IPS DF 4.7 (cell line): ENCODE results near the gene EFNA3.

Source experiments
- DNase-seq: peaks from one replicate; pipeline ENCODE4 v3.0.0-alpha.2; 2013; ENCODE audit warnings: low spot score; ENCODE audit errors: extremely low read depth

The EFNA3 gene

GRCh38 chr1:155130272-155131006, 51.8 kb downstream of the EFNA3 start:
- no peak for DNase-seq

- DNase-seq: no peak
Measured at GRCh38 chr1:155131285-155131684, 52.6 kb downstream of the EFNA3 start.

DNA sequence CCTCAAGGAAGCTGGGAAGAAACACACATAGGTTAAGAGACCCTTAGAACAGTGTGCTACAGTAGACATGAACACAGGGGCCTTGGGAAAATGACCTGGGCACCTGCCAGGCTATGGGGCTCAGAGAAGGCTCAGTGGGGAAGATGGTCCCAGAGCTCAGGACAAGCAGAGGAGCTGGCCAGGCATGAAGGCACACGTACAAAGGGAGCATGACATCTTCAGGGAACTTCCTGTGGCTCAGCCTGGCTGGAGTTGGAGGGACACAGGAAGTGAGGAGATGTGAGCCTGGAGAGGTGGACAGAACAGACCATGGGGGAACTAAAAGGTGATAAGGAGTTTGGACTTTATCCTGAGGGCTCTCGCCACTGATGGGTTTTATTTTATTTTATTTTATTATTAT, 53.2 kb downstream of the EFNA3 start:
- DNase-seq: no peak

DNA sequence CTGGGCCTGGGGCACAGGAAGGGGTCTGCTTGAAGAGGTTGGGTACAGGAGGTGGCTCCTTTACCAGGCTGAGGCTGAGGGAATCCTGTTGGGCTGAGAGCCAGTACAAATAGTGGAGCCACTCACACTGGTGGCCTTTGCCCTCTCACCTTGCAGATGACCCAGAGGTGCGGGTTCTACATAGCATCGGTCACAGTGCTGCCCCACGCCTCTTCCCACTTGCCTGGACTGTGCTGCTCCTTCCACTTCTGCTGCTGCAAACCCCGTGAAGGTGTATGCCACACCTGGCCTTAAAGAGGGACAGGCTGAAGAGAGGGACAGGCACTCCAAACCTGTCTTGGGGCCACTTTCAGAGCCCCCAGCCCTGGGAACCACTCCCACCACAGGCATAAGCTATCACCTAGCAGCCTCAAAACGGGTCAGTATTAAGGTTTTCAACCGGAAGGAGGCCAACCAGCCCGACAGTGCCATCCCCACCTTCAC, 55.2 kb downstream of the EFNA3 start:
- DNase-seq: no peak

- no peak for DNase-seq
Measured at GRCh38 chr1:155134322-155134721, 55.7 kb downstream of the EFNA3 start.

DNA sequence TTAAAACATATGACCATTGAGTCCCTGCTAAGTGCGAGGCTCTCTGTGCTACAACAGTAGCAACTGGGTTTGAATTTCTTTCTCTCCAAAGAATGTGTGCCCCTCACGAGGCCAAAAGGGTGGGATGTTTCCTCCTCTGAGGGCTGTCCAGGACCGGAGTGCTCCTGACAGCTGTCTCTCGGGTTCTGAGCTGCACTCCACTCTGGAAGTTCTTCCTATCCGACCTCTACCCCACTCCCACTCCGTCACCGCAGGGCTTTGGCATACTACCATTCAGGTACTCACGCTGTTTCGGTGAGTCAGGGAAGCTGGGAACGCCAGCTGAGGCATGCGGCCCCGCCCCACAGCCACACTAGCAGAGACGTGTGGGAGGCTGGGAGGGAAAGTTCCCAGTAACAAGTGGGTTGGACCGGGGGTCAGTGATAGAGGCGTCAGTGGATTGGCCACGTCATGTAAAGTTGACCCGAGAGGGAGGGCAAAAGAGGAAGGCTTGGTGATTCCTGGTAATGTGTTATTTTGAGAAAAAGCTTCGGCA, 56.3 kb downstream of the EFNA3 start:
- DNase-seq: no peak

- no peak for DNase-seq
Measured at GRCh38 chr1:155135415-155136028, 56.9 kb downstream of the EFNA3 start, which contains the start of gene SLC50A1. SLC50A1 (plus strand) TSS chr1:155135852; CDS start chr1:155135912, 60 bp downstream.

DNA sequence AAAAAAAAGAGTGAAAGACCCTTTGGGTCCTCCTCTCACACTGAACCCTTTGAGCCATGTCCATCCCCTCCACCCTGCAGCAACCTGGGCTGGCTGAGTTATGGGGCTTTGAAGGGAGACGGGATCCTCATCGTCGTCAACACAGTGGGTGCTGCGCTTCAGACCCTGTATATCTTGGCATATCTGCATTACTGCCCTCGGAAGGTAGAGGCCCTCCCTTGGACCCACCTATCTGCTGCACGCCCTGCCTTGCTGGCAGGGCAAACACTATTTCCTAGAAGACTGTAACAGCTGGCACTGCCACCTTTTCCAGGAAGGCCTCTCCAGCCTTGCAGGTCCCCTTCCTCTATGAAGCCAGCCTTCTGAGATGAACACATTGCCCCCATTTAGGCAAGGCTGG, 58.1 kb downstream of the EFNA3 start:
- no peak for DNase-seq
